Esophagus squamous epithelium (tissue), 5 donors: ENCODE results near the gene IFNA16. TPM values are rescaled to one million over a fixed set of nuclear protein-coding genes. Genes with fewer than 3 reads are reported as not detected.
"Not testable (repeated sequence)": the region's sequence is repeated elsewhere in the genome, so short reads cannot be mapped to it uniquely, and the experiment has no call there.

Source experiments
- DNase-seq: peaks from one replicate; lab custom pipeline; 2025; lab: John Stamatoyannopoulos, UW
- H3K27ac ChIP-seq, 4 donors: fragments of 200-600 bp; sonication (generic); one replicate each; pipeline ENCODE4 v1.5.1; 2016 to 2019; ENCODE audit warnings: mild to moderate bottlenecking in 1 of 4
- H3K27me3 ChIP-seq, 4 donors: fragments of 200-600 bp; sonication (generic); 1 replicate in 3 of 4; 2 replicates in 1 of 4; pipeline versions ENCODE4 v1.5.1 to v1.6.0; 2017 to 2021; ENCODE audit warnings: antibody characterized with exemption in 1 of 4
- H3K36me3 ChIP-seq, 3 donors: fragments of 200-600 bp; sonication (generic); one replicate each; pipeline ENCODE4 v1.5.1; 2016 to 2019
- H3K4me1 ChIP-seq, 3 donors: fragments of 200-600 bp; sonication (generic); one replicate each; pipeline ENCODE4 v1.5.1; 2017 to 2019
- H3K4me3 ChIP-seq, 4 donors: fragments of 200-600 bp; sonication (generic); 1 replicate in 3 of 4; 2 replicates in 1 of 4; pipeline ENCODE4 v1.5.1; 2016 to 2019; ENCODE audit warnings: mild to moderate bottlenecking in 2 of 4, moderate library complexity in 1 of 4
- H3K9me3 ChIP-seq, 3 donors: fragments of 200-600 bp; sonication (generic); one replicate each; pipeline ENCODE4 v1.5.1; 2016 to 2019
- CTCF ChIP-seq, 6 experiments: fragments of 450-650 bp in 4 of 6; fragments of 200-600 bp in 2 of 6; sonication (generic) in 2 of 6; IDR thresholded peaks; one replicate each; pipeline ENCODE4 v1.5.1; 2016 to 2019; ENCODE audit warnings: antibody characterized with exemption in 6 of 6, mild to moderate bottlenecking in 4 of 6, moderate library complexity in 4 of 6
- POLR2A ChIP-seq, 4 donors: fragments of 450-650 bp; IDR thresholded peaks; one replicate each; pipeline ENCODE4 v1.6.1; 2017; ENCODE audit warnings: antibody characterized with exemption in 4 of 4, mild to moderate bottlenecking in 4 of 4, moderate library complexity in 3 of 4
- WGBS, 2 donors: methylation state at CpG; one replicate each; pipeline ENCODE4 v1.1.5; 2018; 5-methylcytosine and 5-hydroxymethylcytosine counted together
- intact Hi-C: fragments of 100-400 bp; cut with DNase I; formaldehyde crosslinking; loops from one replicate; pipeline ENCODE4 v1.15.0; 2022
- total RNA-seq, 4 donors: library from RNA; depleted of rRNA; stranded (reverse); fragments of >200 nt; gene quantifications; one replicate each; pipeline ENCODE4 v1.1.0, GENCODE V29; 2016
- donor health status: DM: yes; HTN: yes; CAD: no.

The IFNA16 gene
- total RNA-seq, 4 donors from 2014 or later = not detected

DNA sequence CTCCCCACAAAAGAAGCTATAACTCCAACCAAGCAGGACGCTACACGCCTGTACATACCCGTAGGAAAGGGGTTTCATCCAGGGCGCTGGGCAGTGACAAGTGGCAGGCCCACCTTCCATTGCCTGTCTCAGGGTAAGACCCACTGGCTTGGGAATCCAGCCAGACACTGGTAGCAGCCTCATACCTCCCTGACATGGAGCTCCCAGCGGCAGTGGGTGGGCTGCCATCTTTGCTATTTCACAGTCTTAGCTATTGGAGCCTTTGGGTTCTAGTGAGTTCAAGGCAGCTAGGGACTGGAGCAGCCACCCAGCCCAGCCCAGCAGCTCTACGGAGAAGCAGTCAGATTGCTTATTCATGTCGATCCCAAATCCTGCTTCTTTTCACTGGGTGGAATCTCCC lies 6.8 kb downstream of the IFNA16 start:
- H3K9me3 ChIP-seq = no peaks in the 10 kb centered on the region
- no peak overlapping the region for H3K4me3 ChIP-seq
- DNase-seq = no peak
- no peaks in the 10 kb centered on the region for H3K27me3 ChIP-seq
- WGBS, 2 donors = 77 to 94% methylated on average over 6 to 7 of the region's 7 CpGs
- H3K4me1 ChIP-seq = no peaks in the 10 kb centered on the region
- H3K36me3 ChIP-seq = no peaks in the 10 kb centered on the region
- intact Hi-C loops = no loop called here
- TF ChIP-seq CTCF (IDR thresholded peaks at IDR 0.05) = no peak
- H3K27ac ChIP-seq = no peak overlapping the region

DNA sequence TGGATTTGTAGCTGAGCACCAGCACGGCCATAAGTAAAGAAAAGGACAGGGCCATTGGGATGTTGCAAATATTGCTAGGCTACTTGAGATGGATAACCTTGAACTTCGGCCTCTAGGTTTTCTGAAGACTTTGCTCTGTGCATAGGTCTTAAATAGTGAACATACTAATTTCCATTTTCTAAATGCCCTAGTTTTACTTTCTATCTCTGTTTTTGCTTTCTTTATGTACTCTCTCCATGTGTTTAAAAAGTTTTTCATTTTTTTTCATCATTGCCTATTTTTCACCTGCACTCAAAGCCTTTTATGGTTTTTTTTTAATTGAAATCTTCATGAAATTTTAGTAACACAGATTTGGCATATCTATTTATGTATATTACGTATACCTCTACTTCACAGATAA lies 10.1 kb downstream of the IFNA16 start, which contains the start of gene IFNA10:
IFNA10 (minus strand) TSS at position 101 of the 400 bp plus-strand sequence; CDS start at position 55, 46 bp downstream.
- H3K4me3 ChIP-seq, H3K36me3 ChIP-seq, H3K4me1 ChIP-seq, H3K27ac ChIP-seq, intact Hi-C loops, H3K27me3 ChIP-seq, DNase-seq, H3K9me3 ChIP-seq: not testable (repeated sequence)
- 81 to 91% methylated on average over 3 of the region's 3 CpGs for WGBS, 2 donors

GRCh38 chr9:21205204-21205603 lies 11.9 kb downstream of the IFNA16 start:
- DNase-seq = no peak

GRCh38 chr9:21202105-21202504 lies 15.0 kb downstream of the IFNA16 start, which contains the start of gene IFNA7:
Gene IFNA7 (minus strand): TSS chr9:21202205. CDS start chr9:21202165, 40 bp downstream.
- H3K36me3 ChIP-seq, H3K9me3 ChIP-seq, H3K27ac ChIP-seq, H3K4me1 ChIP-seq, H3K4me3 ChIP-seq, intact Hi-C loops, H3K27me3 ChIP-seq, DNase-seq: not testable (repeated sequence)
- WGBS, 2 donors = 57 to 63% methylated on average over 4 of the region's 4 CpGs

More at GRCh38 chr9:21205204-21205603, 11.9 kb downstream of the IFNA16 start:
- H3K4me1 ChIP-seq = no peaks in the 10 kb centered on the region
- no peaks in the 10 kb centered on the region for H3K36me3 ChIP-seq
- intact Hi-C loops = no loop called here
- no peaks in the 10 kb centered on the region for H3K9me3 ChIP-seq
- TF ChIP-seq CTCF (IDR thresholded peaks at IDR 0.05) (no peak), POLR2A (IDR thresholded peaks at IDR 0.05) (no peak)
- no peak overlapping the region for H3K27ac ChIP-seq
- no peaks in the 10 kb centered on the region for H3K27me3 ChIP-seq
- H3K4me3 ChIP-seq = no peak overlapping the region

GRCh38 chr9:21194867-21195776 lies 22.0 kb downstream of the IFNA16 start:
- H3K4me1 ChIP-seq, intact Hi-C loops, H3K36me3 ChIP-seq, H3K27ac ChIP-seq, H3K9me3 ChIP-seq, H3K4me3 ChIP-seq, H3K27me3 ChIP-seq, DNase-seq: not testable (repeated sequence)
- WGBS, 2 donors = 30 to 35% methylated on average over 6 of the region's 6 CpGs
- peak in 4 of 6 experiments; percentile 24 to 52 (median 48) for TF ChIP-seq CTCF (IDR thresholded peaks at IDR 0.05)

GRCh38 chr9:21187487-21187886 lies 29.6 kb downstream of the IFNA16 start, which contains the start of gene IFNA4:
Gene IFNA4 (minus strand): TSS chr9:21187587. CDS start chr9:21187531, 56 bp downstream.
- H3K36me3 ChIP-seq, H3K4me1 ChIP-seq, DNase-seq, intact Hi-C loops, H3K4me3 ChIP-seq, H3K27ac ChIP-seq, H3K9me3 ChIP-seq, H3K27me3 ChIP-seq: not testable (repeated sequence)
- WGBS, 2 donors = 73 to 85% methylated on average over 3 of the region's 3 CpGs
